ENCODE measurements around the gene PCSK4. TPM values are rescaled to one million over a fixed set of nuclear protein-coding genes. Genes with fewer than 3 reads are reported as not detected.

The PCSK4 gene
- total and polyA plus RNA-seq, 10 of the 15 experiments (the other 5 are each of a cell fraction or from before 2014, with no cell fraction given): 0.27 to 0.99 (median 0.40) TPM; not detected in 3

- no peak overlapping the region for H3K4me2 ChIP-seq (ENCODE audit: control insufficient read depth, insufficient read depth)
- CTCF ChIA-PET: no interaction called here
- RAD21 ChIA-PET (ENCODE audit: unreplicated experiment): no interaction called here
- H3K79me2 ChIP-seq (ENCODE audit: control insufficient read depth, insufficient read depth, low read length): no peaks in the 10 kb centered on the region
- H3K9me3 ChIP-seq (replicated peaks; ENCODE audit: control insufficient read depth, insufficient read depth, low read length): no peaks in the 10 kb centered on the region; the same call in 2 of the 3 replicates
- peaks cover 3% of the 10 kb centered on the region for H3K4me1 ChIP-seq (ENCODE audit: control insufficient read depth, insufficient read depth, low read length)
- no TSS peak for BruUV-seq (replicated peaks)
- WGBS (ENCODE audit: insufficient coverage, insufficient replicate concordance, low lambda C conversion rate, missing lambda C conversion rate): 12% methylated on average over 19 of the region's 33 CpGs
- no peak overlapping the region for H3K9ac ChIP-seq (ENCODE audit: control insufficient read depth, insufficient read depth, low read length)
- POLR2A ChIA-PET: no interaction called here
- H3K27me3 ChIP-seq (replicated peaks in 1 of 2; ENCODE audit: control insufficient read depth in 2 of 2, insufficient read depth in 2 of 2, low read length in 1 of 2): peaks cover 5 to 7% of the 10 kb centered on the region in 2 experiments; a peak in 3 of 4 replicates
- no peaks in the 10 kb centered on the region for H4K20me1 ChIP-seq (ENCODE audit: control insufficient read depth, insufficient read depth)
- ATAC-seq: no peak
- intact Hi-C loops (cut with micrococcal nuclease; ENCODE audit: unreplicated experiment) (no loop called here), in situ Hi-C loops (cut with MboI) (no loop called here)
- no peaks in the 10 kb centered on the region for H3K36me3 ChIP-seq (ENCODE audit: control insufficient read depth in 2 of 2, insufficient read depth in 2 of 2, low read length in 1 of 2)
- H2AFZ ChIP-seq (ENCODE audit: control insufficient read depth, low read depth, low read length): no peak overlapping the region
- no peak overlapping the region for H3K4me3 ChIP-seq
- no peak overlapping the region for H3K27ac ChIP-seq (ENCODE audit: control insufficient read depth, insufficient read depth)
- FAIRE-seq: no peak
- no peak for DNase-seq (ENCODE audit: low read depth, low spot score)
- SMC1A ChIA-PET (ENCODE audit: uncharacterized antibody, unreplicated experiment): interaction anchor here (0.6 kb wide), 1 partner anchor 18 kb away, joined by 3 read pairs; no protein-coding TSS in a partner anchor
- no peak for TF ChIP-seq PKNOX1 (IDR thresholded peaks at IDR 0.05)
- no peak for TF ChIP-seq NFIC (IDR thresholded peaks at IDR 0.05; ENCODE audit: low read depth, low read length)
- no peak for TF ChIP-seq ASH2L (IDR thresholded peaks at IDR 0.05; ENCODE audit: borderline replicate concordance, low read depth)
- TF ChIP-seq CUX1 (IDR thresholded peaks at IDR 0.05; ENCODE audit: insufficient replicate concordance, low read depth, low read length): no peak
- no peak for TF ChIP-seq EP300 (IDR thresholded peaks at IDR 0.05; ENCODE audit: borderline replicate concordance in 1 of 2, control insufficient read depth in 1 of 2, low read depth in 2 of 2, low read length in 2 of 2)
- TF ChIP-seq RB1 (IDR thresholded peaks at IDR 0.05; ENCODE audit: borderline replicate concordance): no peak
- no peak for TF ChIP-seq ZNF384 (IDR thresholded peaks at IDR 0.05; ENCODE audit: borderline replicate concordance, low read depth, low read length)
- no peak for TF ChIP-seq ELK1 (IDR thresholded peaks at IDR 0.05; ENCODE audit: low read depth, low read length)
- TF ChIP-seq SRF (IDR thresholded peaks at IDR 0.05; ENCODE audit: low read depth in 2 of 2, low read length in 2 of 2): no peak
- TF ChIP-seq ZBTB33 (IDR thresholded peaks at IDR 0.05): no peak
- TF ChIP-seq RELA (IDR thresholded peaks at IDR 0.05; ENCODE audit: borderline replicate concordance, partially characterized antibody): no peak
- TF ChIP-seq ZNF622 (IDR thresholded peaks at IDR 0.05): no peak
These were observed 36.4 kb downstream of the PCSK4 start for GRCh38 chr19:1453525-1454364.

Measured in GM12878 (cell line).